Epithelial cell of proximal tubule (primary cell): Measurements from ENCODE around the gene MTFP1. TPM values are rescaled to one million over a fixed set of nuclear protein-coding genes. Genes with fewer than 3 reads are reported as not detected.

Source experiments
- DNase-seq: peaks from one replicate; pipeline ENCODE4 v3.0.0-alpha.2; 2011; ENCODE audit warnings: low read depth
- H3K4me3 ChIP-seq: 2 replicates; pipeline ENCODE4 v1.5.1; 2011; ENCODE audit warnings: low read depth, mild to moderate bottlenecking, low read length
- CTCF ChIP-seq: conservative IDR thresholded peaks from 2 replicates; pipeline ENCODE4 v1.5.1; 2012; ENCODE audit warnings: low read depth, mild to moderate bottlenecking, low read length
- total RNA-seq: library from RNA; depleted of rRNA; stranded (reverse); fragments of >200 nt; gene quantifications from 2 replicates; pipeline ENCODE4 v1.2.3, GENCODE V29; 2015

MTFP1 gene
- total RNA-seq, 1 donor from 2014 or later, result 79.7 TPM

- TF ChIP-seq CTCF, result no peak
- no peak within 1 kb of the TSS for H3K4me3 ChIP-seq
- no peak for DNase-seq
Measured at GRCh38 chr22:30471616-30472318, 46.2 kb downstream of the MTFP1 start, which contains the start of gene SEC14L3. SEC14L3 (minus strand) TSS chr22:30472017; CDS start chr22:30471958, 59 bp downstream.

- no peak for TF ChIP-seq CTCF
- no peak for DNase-seq
- H3K4me3 ChIP-seq, result no peak overlapping the region
Measured at GRCh38 chr22:30472994-30473720, 47.6 kb downstream of the MTFP1 start.

- no peak for DNase-seq
- no peak overlapping the region for H3K4me3 ChIP-seq
- TF ChIP-seq CTCF, result no peak
Measured at GRCh38 chr22:30474121-30474520, 48.6 kb downstream of the MTFP1 start.

GRCh38 chr22:30474683-30475424 lies 49.3 kb downstream of the MTFP1 start:
- no peak for TF ChIP-seq CTCF
- DNase-seq, result no peak
- no peak overlapping the region for H3K4me3 ChIP-seq

Other genes starting within 250 kb of the MTFP1 start
- 48.7 and 49.8 TPM in 2 replicates for gene LIF, start 179.0 kb upstream of the MTFP1 start, total RNA-seq
- not detected in 2 replicates for gene OSM, start 158.9 kb upstream of the MTFP1 start, total RNA-seq
- 6.4 and 14.3 TPM in 2 replicates for gene CASTOR1, start 136.3 kb upstream of the MTFP1 start, total RNA-seq
- 15.5 and 22.9 TPM in 2 replicates for gene TBC1D10A, start 98.8 kb upstream of the MTFP1 start, total RNA-seq
- gene SF3A1, start 68.9 kb upstream of the MTFP1 start, total RNA-seq, result 42.6 and 44.2 TPM in 2 replicates
- gene CCDC157, start 68.8 kb upstream of the MTFP1 start, total RNA-seq, result 2.2 and 5.0 TPM in 2 replicates
- gene RNF215, start 38.4 kb upstream of the MTFP1 start, total RNA-seq, result 19.2 and 28.0 TPM in 2 replicates
- gene SEC14L2, start 28.8 kb upstream of the MTFP1 start, total RNA-seq, result 36.2 and 49.6 TPM in 2 replicates
- gene SEC14L3, start 46.2 kb downstream of the MTFP1 start, total RNA-seq, result not detected in 2 replicates
- gene SEC14L4, start 79.9 kb downstream of the MTFP1 start, total RNA-seq, result 0.07 TPM in 1 of 2 replicates, not detected in the other
- gene SEC14L6, start 121.0 kb downstream of the MTFP1 start, total RNA-seq, result 2.1 and 11.6 TPM in 2 replicates
- 4.1 and 11.4 TPM in 2 replicates for gene GAL3ST1, start 148.9 kb downstream of the MTFP1 start, total RNA-seq
- gene PES1, start 166.1 kb downstream of the MTFP1 start, total RNA-seq, result 97.5 and 123 TPM in 2 replicates
- 6.9 and 9.0 TPM in 2 replicates for gene TCN2, start 181.4 kb downstream of the MTFP1 start, total RNA-seq
- 9.1 and 10.7 TPM in 2 replicates for gene SLC35E4, start 210.0 kb downstream of the MTFP1 start, total RNA-seq
- 5.2 and 11.5 TPM in 2 replicates for gene DUSP18, start 242.1 kb downstream of the MTFP1 start, total RNA-seq